HEK293T (cell line): Measurements from ENCODE around the gene VPS72.

Source experiments
- FOXM1 ChIP-seq: fragments of 450-650 bp; IDR thresholded peaks from 2 replicates; pipeline ENCODE4 v1.6.1; 2017; ENCODE audit warnings: mild to moderate bottlenecking, borderline replicate concordance
- L3MBTL2 ChIP-seq: fragments of 450-650 bp; conservative IDR thresholded peaks from 2 replicates; pipeline ENCODE4 v1.6.1; 2016; ENCODE audit warnings: mild to moderate bottlenecking
- NFRKB ChIP-seq: fragments of 450-650 bp; IDR thresholded peaks from 2 replicates; pipeline ENCODE4 v1.6.1; 2016; ENCODE audit warnings: mild to moderate bottlenecking, moderate library complexity
- SP1 ChIP-seq: fragments of 450-650 bp; IDR thresholded peaks from 2 replicates; pipeline ENCODE4 v1.6.1; 2017
- TF ChIP-seq, protein P1 (sequence below): fragments of 450-650 bp; IDR thresholded peaks from 2 replicates; pipeline ENCODE4 v1.6.1; 2016

GRCh38 chr1:151166505-151166956 lies 23.5 kb downstream of the VPS72 start:
- TF ChIP-seq SP1 (no peak), NFRKB (no peak), FOXM1 (no peak), L3MBTL2 (peak; percentile 52; the same call in 1 of the 2 replicates)
- TF ChIP-seq, protein P1, sequence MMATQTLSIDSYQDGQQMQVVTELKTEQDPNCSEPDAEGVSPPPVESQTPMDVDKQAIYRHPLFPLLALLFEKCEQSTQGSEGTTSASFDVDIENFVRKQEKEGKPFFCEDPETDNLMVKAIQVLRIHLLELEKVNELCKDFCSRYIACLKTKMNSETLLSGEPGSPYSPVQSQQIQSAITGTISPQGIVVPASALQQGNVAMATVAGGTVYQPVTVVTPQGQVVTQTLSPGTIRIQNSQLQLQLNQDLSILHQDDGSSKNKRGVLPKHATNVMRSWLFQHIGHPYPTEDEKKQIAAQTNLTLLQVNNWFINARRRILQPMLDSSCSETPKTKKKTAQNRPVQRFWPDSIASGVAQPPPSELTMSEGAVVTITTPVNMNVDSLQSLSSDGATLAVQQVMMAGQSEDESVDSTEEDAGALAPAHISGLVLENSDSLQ, result no peak
